Stimulated activated CD8-positive, alpha-beta memory T cell treated with anti-CD3 and anti-CD28 coated beads, Interleukin-15, amount 100 ng/mL, for 4 hours (primary cell): Measurements from ENCODE around the gene CA4.

Experiments
- DNase-seq, 2 donors: peaks; one replicate each; pipeline ENCODE4 v3.0.0-alpha.2; 2020; ENCODE audit warnings: low read depth in 2 of 2

The CA4 gene

GRCh38 chr17:60155427-60155814 lies 5.6 kb downstream of the CA4 start:
- DNase-seq: no peak

GRCh38 chr17:60155815-60156214 lies 6.0 kb downstream of the CA4 start:
- DNase-seq: no peak

- DNase-seq: no peak
Measured at GRCh38 chr17:60156746-60157145, 7.0 kb downstream of the CA4 start.

- DNase-seq: no peak
Measured at GRCh38 chr17:60157487-60158040, 7.8 kb downstream of the CA4 start.

DNA sequence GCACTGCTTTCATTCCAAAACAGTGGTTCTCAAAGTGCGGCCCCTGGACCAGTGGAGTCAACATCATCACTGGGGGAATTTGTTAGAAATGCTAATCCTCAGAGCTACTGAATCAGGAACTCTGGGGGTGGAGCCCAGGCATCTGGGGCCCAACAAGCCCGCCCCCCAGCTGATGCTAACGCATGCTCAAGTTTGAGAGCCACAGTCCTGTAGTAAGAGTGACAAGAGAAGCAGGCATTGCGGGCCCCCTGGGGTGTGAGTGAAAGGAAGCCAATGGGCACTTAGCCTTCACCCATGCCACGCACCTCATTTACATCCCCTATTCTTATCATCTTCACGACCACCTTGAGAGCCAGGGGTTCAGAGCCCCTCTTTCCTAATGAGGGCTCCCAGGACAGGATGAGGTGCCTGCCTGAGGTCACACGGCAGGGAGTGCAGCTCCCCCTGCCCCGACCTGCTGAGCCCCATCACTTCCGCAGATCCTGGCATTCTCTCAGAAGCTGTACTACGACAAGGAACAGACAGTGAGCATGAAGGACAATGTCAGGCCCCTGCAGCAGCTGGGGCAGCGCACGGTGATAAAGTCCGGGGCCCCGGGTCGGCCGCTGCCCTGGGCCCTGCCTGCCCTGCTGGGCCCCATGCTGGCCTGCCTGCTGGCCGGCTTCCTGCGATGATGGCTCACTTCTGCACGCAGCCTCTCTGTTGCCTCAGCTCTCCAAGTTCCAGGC lies 9.1 kb downstream of the CA4 start:
- DNase-seq: no peak

GRCh38 chr17:60159479-60159866 lies 9.7 kb downstream of the CA4 start:
- DNase-seq: no peak

DNA sequence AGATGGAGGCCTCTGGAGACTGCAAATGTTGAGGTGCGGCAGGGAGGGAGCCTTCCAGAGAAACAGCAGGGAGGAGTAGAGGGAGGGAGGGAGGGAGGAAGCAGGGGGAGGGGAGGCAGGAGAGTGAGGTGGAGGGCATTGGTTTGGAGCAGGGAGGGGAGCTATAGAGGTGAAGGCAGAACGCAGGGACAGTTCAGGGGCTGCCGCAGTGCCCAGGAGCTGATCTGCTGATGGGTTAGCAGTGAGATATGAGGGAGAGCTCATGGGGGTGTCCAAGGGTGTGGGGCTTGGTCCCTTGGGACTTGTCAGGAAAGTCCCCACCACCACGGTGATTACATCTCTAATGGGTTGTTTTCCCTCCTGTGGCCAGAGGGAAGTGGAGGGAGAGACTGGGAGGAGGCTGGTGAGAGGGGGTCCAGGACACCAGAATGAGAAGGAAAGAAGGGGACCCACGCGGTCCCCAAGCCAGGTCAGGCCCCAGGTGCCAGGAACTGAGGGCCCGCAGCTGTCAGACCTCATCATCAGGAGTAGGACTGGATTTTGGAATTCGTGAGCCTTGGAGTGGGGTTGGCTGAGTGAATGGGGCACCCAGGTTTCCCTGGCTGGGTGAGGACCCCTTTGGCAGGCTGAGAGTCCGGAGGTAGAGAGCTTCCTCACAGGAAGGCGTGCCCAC lies 11.2 kb downstream of the CA4 start:
- no peak for DNase-seq

- no peak for DNase-seq
Measured at GRCh38 chr17:60161598-60162330, 12.0 kb downstream of the CA4 start.

DNA sequence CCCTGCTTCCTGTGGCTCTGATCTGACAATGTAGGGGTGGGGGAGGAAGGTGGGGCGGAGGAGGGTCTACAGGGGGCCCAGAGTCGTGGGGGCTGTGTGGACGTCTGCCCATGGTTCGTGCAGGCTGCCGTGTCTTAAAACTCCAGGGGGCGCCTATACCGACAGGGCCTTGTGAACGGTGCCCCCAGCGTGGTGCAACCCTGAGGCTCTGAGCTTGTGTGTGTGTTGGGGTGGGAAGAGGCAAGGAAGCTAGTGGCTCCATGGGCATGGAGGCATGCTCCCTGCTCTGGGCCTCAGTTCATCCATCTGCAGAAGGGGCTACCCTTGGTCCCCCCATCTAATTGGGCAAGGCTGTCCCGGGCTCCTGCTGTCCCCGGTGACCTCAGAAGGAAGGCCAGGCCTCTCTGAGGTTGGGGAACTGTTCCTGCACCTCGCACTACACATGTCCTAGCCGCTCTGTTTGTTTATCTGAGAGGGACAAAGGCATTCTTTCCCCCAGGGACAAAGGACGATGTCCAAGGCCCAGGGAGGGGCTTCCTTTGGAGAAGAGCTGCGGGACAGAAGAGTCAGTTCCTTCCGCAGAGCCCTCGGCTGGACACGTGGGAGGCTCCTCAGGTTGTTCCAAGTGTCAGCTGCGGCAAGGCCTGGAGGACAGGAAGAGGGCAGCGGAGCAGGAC lies 13.5 kb downstream of the CA4 start:
- DNase-seq: no peak

DNA sequence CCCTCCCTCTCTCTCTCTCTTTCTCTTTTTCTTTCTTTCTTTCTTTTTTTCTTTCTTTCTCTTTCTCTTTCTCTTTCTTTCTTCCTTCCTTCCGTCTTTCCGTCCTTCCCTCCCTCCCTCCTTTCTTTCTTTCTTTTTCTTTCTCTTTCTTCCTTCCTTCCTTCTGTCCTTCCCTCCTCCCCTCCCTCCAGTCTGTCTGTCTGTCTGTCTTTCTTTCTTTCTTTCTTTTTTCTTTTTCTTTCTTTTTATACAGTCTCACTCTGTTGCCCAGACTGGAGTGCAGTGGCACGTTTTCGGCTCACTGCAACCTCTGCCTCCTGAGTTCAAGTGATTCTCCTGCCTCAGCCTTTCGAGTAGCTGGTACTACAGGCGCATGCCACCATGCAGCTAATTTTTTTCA lies 14.4 kb downstream of the CA4 start:
- DNase-seq: no peak

DNA sequence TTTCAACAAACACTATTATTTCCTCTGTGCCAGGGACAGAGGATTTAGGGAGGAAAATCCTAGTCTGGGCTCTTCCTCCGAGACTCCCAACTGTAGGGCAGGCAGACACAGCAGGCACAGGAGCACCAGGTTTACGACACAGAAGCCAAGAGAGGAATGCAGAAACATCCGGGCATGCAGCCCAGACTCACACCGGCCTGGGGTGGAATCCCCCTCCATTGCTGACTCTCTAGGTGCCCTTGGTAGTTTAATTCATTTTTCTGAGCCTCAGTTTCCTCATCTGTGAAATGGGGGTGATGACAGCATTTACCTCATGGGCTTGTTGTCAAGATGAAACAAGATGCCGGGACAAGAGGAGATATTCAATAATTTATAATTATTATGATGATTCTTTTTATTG lies 14.9 kb downstream of the CA4 start:
- no peak for DNase-seq

DNA sequence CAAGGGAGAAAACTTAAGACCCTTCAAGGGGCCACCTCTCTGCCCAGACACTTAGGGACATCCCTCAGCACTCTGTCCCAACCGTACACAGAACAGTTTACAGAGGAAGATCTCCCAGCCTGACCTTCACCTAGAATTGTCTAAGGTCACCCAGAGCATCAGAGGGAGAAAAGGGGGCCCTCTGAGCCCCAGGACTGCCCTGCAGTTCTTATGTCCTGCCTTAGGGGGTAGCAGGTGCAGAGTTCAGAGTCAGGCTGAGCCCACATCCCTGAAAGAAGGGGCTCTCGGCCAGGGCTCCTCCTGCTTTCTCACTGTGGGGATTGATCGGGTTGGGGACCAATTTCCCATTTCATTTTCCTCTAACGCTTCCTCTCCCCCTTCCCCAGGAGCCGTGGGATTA lies 15.4 kb downstream of the CA4 start:
- no peak for DNase-seq

DNA sequence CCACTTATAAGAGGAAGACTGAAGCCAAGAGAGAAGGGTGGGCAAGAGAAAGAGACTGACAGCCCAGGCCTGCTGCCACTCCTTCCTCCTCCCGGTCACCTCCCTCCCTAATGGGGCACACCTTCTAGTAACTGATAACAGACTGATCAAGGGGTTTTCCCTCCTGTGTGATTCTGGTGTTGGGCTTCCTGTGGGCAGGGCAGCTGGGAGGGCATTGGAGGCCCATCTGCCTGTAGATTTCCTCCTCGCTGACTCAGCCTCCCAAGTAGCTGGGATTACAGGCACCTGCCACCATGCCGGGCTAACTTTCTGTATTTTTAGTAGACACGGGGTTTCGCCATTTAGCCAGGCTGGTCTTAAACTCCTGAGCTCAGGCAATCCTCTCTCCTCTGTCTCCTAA lies 16.2 kb downstream of the CA4 start:
- no peak for DNase-seq

GRCh38 chr17:60167065-60167741 lies 17.4 kb downstream of the CA4 start:
- no peak for DNase-seq

- no peak for DNase-seq
Measured at GRCh38 chr17:60168654-60169053, 18.9 kb downstream of the CA4 start.

DNA sequence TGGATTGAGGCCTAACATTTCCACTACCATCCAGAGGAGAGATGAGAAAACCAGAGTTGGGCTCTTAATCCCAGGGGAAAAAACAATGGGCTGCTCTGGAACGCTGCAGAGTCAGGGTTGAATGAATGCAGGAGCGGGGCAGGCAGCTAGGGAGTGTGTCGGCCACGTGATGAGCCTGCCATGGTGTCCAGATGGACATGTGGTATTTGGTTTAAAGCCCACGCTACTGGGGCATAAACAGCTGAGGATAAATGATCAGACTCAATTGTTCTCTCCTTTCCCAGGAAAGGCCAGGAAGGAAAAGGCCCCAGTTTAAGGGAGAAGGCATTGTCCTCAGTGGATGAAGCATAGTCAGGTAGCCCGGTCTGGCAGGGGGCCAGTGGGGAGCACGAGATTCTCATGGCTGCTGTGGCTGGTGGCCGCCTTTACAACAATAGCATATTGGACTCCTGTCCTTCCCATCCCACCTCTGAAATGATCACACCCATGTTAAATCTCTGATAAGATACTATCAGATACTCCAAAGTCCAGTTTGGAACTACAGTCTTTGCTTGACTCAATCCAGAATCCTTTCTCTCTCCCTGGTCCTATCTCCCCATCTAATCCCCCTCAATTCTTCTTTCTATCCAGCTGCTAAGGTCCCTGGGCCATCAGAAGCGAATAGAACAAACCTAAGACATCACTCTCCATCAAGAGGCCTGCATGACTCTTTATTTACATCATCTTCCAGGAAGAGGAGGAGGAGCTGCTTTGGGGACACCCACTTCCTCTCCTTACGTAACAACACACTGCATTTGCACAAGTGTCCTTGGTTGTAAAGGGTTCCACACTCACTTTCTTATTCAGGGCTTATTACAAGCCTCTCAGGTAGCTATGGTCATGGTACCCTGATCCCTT lies 20.4 kb downstream of the CA4 start:
- DNase-seq: no peak

DNA sequence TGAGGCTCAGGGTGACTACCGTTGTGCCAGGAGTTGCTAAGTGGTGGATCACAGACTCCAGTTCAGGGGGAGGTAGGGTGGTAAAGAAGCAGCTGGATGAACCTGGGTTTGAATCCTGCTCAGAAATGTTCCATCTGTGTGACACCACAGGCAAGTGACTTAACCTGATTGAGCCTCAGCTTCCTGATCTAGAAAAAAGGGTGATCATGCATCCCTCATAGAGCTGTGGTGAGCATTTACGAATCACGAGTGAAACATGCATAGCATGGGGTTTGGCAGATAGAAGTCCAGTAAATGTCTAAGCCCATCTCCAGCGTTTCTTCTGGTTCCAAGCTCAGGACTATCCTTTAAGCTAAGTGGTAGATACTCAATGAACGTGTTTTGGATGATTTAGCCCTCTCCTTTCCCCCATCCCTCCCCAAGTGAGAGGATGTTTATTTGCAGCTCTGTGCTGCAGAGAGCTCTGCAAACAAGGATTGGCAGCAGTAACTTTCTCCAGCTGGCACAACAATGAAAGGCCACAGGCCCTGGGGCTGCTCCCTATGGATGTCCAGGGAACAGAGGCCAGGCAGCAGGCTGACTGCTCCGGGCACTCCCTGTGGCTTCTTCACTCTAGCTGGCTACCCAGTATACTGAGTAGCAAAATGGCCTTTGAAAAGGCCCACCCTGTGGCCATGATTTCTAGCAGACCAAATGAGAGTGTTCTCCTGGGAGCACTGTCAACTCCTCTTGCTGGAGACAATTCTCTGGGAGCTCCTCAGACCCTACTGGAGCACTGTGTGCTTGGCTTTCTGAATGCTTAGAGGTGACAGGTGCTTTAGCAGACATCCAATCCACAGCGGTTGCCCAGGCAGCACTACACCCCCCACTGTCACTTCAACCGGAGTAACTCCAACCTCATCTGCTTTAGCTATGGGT lies 21.3 kb downstream of the CA4 start:
- no peak for DNase-seq

DNA sequence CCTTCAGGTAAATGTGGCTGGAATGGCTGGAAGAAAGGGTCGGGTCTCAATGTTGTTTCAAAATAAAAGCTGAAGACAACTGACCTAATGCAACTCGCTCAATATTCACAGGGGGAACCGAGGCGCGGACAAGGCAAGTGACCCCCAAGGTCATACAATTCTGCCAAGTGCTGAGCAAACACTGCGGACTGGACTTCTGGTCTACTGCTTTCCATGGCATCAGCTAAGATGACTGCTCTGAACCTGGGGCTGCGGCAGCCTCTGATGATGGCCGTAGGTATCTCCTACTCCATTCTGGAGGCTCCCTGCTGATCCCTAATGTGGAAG lies 21.9 kb downstream of the CA4 start:
- DNase-seq: no peak

- DNase-seq: no peak
Measured at GRCh38 chr17:60173304-60173819, 23.6 kb downstream of the CA4 start.
